Measurements from ENCODE around the gene GSTA4. TPM values are rescaled to one million over a fixed set of nuclear protein-coding genes. Genes with fewer than 3 reads are reported as not detected.
"Not testable (repeated sequence)": the region's sequence is repeated elsewhere in the genome, so short reads cannot be mapped to it uniquely, and the experiment has no call there.

The GSTA4 gene
- total RNA-seq = 10 to 100 TPM; 14.0 to 22.7 TPM
- 10 to 100 TPM in 1 of 2 donors, 1 to 10 TPM in 1; 7.9 to 19.7 TPM for polyA plus RNA-seq

- not testable (repeated sequence) for H3K9me3 ChIP-seq (ENCODE audit: control insufficient read depth in 4 of 4, low read length in 3 of 4); H3K36me3 ChIP-seq (ENCODE audit: control insufficient read depth in 4 of 4, insufficient read depth in 3 of 4, low read depth in 1 of 4, low read length in 3 of 4); H3K27me3 ChIP-seq (ENCODE audit: control insufficient read depth in 4 of 4, insufficient read depth in 4 of 4, low read length in 3 of 4)
- Histone ChIP-seq H3K4me1 (ENCODE audit: control insufficient read depth in 4 of 4, insufficient read depth in 4 of 4, low read length in 3 of 4) (peaks cover 0 to 18% (median 9%) of the 10 kb centered on the region in 4 donors), H3K4me3 (ENCODE audit: low read depth in 1 of 3, low read length in 3 of 3) (peak within 1 kb of the TSS; percentile 75 to 80 (median 80)), H3K27ac (ENCODE audit: low read depth in 1 of 2, low read length in 2 of 2) (peak within 1 kb of the TSS; percentile 96 to 97), H3K9ac (ENCODE audit: low read depth in 1 of 2, low read length in 2 of 2) (peak within 1 kb of the TSS; percentile 88 to 91)
- peak; percentile 42 for TF ChIP-seq SP1 (IDR thresholded peaks at IDR 0.05)
- TF ChIP-seq REST (IDR thresholded peaks at IDR 0.05) = peak; percentile 71
- TF ChIP-seq, protein P1, sequence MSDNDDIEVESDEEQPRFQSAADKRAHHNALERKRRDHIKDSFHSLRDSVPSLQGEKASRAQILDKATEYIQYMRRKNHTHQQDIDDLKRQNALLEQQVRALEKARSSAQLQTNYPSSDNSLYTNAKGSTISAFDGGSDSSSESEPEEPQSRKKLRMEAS (IDR thresholded peaks at IDR 0.05) = peak; percentile 91
- peak; percentile 79 for TF ChIP-seq CTCF (IDR thresholded peaks at IDR 0.05; ENCODE audit: low read depth, low read length, missing input control)
- TF ChIP-seq HNF4A (conservative IDR thresholded peaks at IDR 0.05) = peak; percentile 52 to 53
- TF ChIP-seq, protein P2, sequence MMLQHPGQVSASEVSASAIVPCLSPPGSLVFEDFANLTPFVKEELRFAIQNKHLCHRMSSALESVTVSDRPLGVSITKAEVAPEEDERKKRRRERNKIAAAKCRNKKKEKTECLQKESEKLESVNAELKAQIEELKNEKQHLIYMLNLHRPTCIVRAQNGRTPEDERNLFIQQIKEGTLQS (IDR thresholded peaks at IDR 0.05) = peak; percentile 97
- TF ChIP-seq FOXA2 (IDR thresholded peaks at IDR 0.05) = peak; percentile 34
- peak; percentile 57 to 59 for TF ChIP-seq RXRA (IDR thresholded peaks at IDR 0.05)
- TF ChIP-seq RAD21 (IDR thresholded peaks at IDR 0.05) = peak; percentile 73 to 76
- TF ChIP-seq TAF1 (conservative IDR thresholded peaks at IDR 0.05) = peak; percentile 71
- peak; percentile 49 to 68 for TF ChIP-seq JUND (IDR thresholded peaks at IDR 0.05)
- TF ChIP-seq, protein P3, sequence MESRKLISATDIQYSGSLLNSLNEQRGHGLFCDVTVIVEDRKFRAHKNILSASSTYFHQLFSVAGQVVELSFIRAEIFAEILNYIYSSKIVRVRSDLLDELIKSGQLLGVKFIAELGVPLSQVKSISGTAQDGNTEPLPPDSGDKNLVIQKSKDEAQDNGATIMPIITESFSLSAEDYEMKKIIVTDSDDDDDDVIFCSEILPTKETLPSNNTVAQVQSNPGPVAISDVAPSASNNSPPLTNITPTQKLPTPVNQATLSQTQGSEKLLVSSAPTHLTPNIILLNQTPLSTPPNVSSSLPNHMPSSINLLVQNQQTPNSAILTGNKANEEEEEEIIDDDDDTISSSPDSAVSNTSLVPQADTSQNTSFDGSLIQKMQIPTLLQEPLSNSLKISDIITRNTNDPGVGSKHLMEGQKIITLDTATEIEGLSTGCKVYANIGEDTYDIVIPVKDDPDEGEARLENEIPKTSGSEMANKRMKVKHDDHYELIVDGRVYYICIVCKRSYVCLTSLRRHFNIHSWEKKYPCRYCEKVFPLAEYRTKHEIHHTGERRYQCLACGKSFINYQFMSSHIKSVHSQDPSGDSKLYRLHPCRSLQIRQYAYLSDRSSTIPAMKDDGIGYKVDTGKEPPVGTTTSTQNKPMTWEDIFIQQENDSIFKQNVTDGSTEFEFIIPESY (IDR thresholded peaks at IDR 0.05) = peak; percentile 64
- peak; percentile 84 for TF ChIP-seq NR2F2 (IDR thresholded peaks at IDR 0.05)
- under 1% methylated on average over 31 of the region's 41 CpGs for WGBS
- DNase-seq (ENCODE audit: low spot score) = peak; percentile 93
Measured at GRCh38 chr6:52995089-52995912, at the start of gene GSTA4. Gene GSTA4, minus strand, starts transcription at chr6:52995284. Its CDS starts 1,041 bp downstream, at chr6:52994243.
